ENCODE data around the gene VWDE.
"Not testable (repeated sequence)": the region's sequence is repeated elsewhere in the genome, so short reads cannot be mapped to it uniquely, and the experiment has no call there.

Gene VWDE

GRCh38 chr7:12402365-12402725, 1.3 kb downstream of the VWDE start:
- no peak for DNase-seq (ENCODE audit: low spot score)
- FAIRE-seq, result no peak

- FAIRE-seq (no peak), DNase-seq (ENCODE audit: low spot score) (no peak)
These were observed 1.9 kb downstream of the VWDE start for GRCh38 chr7:12401538-12402364.

DNA sequence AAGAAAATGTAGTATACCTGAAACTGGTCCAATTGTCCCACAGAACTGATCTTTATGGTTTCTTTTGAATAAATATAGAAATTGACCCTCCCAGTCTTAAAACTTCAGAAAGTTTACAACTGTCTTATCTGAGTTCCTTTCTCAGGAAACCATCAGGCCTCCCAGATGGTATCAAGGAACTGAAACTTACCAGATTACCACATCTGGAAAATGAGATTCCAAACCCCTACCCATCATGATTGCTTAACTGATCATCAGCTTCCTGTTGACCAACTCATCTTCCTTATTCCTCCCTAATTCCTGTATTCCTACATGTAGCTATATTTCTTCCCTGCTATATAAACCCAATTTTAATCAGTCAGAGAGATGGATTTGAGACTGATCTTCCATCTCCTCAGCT, 5.5 kb downstream of the VWDE start:
- no peak for FAIRE-seq
- DNase-seq (ENCODE audit: low spot score), result no peak

DNA sequence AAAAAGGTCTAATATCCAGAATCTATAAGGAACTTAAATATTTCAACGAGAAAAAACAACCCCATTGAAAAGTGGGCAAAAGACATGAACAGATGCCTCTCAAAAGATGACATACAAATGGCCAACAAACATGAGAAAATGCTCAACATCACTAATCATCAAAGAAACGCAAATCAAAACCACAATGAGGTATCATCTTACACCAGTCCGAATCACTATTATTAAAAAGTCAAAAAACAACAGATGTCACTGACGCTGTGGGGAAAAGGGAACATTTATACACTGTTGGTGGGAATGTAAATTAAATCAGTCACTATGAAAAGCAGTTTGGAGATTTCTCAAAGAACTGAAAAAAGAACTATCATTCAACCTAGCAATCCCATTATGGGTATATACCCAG, 6.0 kb downstream of the VWDE start:
- DNase-seq (ENCODE audit: low spot score), result no peak
- no peak for FAIRE-seq

DNA sequence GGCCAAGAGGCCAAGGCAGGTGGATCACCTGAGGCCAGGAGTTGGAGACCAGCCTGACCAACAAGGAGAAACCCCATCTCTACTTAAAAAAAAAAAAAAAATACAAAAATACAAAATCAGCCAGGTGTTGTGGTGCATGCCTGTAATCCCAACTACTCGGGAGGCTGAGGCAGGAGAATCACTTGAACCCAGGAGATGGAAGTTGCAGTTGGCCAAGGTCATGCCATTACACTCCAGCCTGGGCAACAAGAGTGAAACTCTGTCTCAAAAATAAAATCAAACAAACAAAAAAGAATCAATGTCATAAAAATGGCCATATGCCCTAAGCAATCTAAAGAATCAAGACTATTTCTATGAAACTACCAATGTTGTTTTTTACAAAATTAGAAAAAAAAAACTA, 7.0 kb downstream of the VWDE start:
- DNase-seq (ENCODE audit: low spot score); FAIRE-seq: not testable (repeated sequence)

DNA sequence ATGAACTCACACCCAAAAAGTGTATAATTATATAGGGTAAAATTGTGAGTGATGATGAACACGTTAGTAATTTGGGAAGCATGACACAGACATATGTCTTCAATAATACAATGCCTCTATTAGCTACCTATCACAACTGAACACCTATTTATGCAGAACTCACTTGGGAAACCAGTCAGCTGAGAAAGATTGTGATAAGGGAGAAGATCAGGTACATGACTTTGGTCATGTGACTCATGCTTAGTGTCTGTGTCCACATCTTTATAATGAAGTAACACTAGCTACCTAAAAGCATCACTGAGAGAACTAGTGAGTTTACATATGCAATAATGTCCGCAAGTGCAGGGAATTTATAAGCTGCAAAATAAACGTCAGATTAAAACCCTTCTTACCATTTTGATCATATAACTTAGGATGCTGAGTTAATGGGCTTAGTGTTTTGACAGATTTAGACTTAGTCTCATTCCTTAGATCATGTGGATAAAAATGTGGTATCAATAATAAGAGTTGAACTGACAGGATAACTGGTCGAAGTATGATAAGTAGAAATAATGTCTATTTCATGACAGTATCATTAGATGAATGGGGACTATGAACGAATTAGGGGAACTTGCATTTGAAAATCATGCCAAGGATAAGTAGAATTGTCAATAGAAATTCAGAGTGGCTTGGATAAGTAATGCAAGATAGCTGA, 11.6 kb downstream of the VWDE start:
- DNase-seq (ENCODE audit: low spot score) (no peak), FAIRE-seq (no peak)

GRCh38 chr7:12389089-12389700, 14.5 kb downstream of the VWDE start:
- FAIRE-seq, result peak; percentile 74
- peak; percentile 13 for DNase-seq (ENCODE audit: low spot score)

GRCh38 chr7:12386313-12386740, 17.3 kb downstream of the VWDE start:
- no peak for DNase-seq (ENCODE audit: low spot score)
- FAIRE-seq, result no peak

DNA sequence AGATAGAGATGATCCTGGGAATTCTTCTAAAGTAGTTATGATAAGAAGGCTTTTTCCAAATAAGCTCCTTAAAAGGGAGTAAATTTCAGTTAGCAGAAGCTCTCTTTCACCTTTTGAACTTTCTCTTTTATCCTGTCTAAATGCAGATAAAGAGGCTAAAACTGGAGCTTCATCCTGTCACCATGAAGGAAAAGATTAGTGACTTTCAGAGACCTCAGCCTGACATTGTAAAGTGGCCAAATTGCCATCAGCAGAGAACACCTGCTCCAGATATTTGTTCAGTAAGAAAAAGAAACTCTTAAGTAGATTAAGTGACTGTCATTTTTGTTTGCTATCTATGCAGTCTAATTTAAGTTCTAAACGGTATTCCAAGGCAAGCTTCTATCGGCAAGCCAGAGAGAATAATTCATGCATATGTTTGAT, 18.3 kb downstream of the VWDE start:
- no peak for FAIRE-seq
- DNase-seq (ENCODE audit: low spot score), result no peak

DNA sequence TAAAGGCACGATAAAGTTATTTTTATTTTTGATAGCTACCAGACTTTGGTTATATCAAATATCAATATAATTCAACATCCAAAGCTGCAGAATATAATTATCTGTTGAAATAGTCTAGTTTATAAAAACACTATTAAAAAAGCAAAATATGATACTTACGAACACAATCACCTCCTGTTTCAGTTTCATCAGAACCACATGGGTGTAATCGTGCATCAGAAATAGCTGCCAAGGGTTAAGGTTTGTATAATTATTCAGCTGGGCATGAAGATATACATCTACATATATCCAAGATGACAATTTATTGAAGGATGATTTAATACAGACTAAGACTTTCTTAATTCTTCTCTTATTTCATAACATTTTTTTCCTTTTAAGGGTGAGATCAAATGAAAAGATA, 20.3 kb downstream of the VWDE start:
- FAIRE-seq (no peak), DNase-seq (ENCODE audit: low spot score) (no peak)

DNA sequence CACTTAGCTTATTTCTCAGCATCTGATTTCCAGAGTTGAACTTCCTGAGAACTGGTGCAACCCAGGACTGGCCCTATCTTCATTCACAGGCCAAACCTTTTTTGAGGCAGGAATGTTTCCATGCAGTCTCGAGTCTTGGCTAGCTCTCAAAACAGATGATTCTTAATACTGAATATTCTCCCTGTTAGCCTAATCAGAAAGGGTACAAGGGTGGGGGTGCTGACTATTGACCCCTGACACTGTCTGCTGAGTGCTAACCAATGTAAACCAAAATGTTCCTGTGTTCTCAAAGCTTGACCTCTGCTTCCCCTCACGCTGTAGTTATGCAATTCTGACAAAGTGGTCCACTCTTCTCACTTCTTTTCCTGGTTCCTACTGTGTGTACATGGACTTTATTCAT, 25.3 kb downstream of the VWDE start:
- FAIRE-seq, result no peak

GRCh38 chr7:12377406-12377805, 26.3 kb downstream of the VWDE start:
- no peak for FAIRE-seq

More for the DNA sequence above, 25.3 kb downstream of the VWDE start:
- DNase-seq (ENCODE audit: low spot score), result no peak

DNA sequence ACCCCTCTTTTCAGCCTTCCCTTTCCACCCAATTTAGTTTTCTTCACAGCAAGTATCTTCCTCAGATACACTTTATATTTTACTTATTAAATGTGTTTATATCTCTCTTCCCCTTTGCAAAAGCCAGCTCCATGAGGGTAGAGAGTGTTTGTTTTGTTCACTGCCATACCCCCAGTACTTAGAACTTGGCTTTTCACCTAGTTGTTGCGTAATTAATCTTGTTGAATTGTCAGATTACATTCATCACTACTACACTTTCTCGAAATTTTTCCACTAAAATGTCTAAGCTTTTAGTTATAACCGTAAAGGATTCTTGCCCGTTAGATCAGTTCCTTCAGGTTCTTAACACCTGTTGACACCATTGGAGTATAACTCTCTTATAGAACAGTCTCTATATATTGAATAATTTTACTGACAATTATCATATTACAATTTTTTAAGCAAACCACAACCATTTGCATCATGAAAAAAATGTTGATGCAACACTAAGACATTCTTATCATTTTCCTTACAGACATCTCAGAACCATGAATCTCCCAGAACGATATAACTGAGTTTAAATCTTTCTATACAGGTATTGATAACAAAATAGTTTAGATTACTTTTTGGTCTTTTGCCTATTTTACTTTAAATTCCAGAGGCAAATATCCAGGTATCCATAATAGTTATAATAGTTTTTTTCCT, 29.9 kb downstream of the VWDE start:
- DNase-seq (ENCODE audit: low spot score), result no peak
- no peak for FAIRE-seq

More at GRCh38 chr7:12377406-12377805, 26.3 kb downstream of the VWDE start:
- DNase-seq (ENCODE audit: low spot score), result no peak

- FAIRE-seq (no peak), DNase-seq (ENCODE audit: low spot score) (no peak)
These were observed 33.4 kb downstream of the VWDE start for GRCh38 chr7:12370249-12370648.

DNA sequence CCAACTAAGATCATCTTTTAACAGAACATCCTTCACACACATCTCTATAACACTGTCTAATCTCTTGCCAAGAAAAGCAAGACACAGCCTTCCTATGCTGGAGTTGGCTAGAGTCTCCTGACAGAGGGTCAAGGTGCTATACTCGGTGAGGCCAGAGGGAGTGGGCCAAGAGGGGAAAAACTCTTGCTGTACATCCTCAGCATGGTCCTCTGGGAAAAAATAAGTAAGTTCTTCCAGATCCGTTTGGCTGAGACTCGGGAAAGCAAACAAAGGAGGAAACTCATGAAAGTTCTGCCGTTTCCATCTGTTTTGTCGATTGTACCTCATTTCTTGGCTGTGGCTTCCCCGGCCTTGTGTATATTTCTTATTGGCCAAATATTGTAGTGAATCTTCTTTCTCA, 33.9 kb downstream of the VWDE start:
- no peak for DNase-seq (ENCODE audit: low spot score)

GRCh38 chr7:12369072-12369471, 34.6 kb downstream of the VWDE start:
- FAIRE-seq, result no peak
- no peak for DNase-seq (ENCODE audit: low spot score)

More for the DNA sequence above, 33.9 kb downstream of the VWDE start:
- FAIRE-seq, result no peak

GRCh38 chr7:12360948-12361347, 42.7 kb downstream of the VWDE start:
- DNase-seq (ENCODE audit: low spot score) (no peak), FAIRE-seq (no peak)

DNA sequence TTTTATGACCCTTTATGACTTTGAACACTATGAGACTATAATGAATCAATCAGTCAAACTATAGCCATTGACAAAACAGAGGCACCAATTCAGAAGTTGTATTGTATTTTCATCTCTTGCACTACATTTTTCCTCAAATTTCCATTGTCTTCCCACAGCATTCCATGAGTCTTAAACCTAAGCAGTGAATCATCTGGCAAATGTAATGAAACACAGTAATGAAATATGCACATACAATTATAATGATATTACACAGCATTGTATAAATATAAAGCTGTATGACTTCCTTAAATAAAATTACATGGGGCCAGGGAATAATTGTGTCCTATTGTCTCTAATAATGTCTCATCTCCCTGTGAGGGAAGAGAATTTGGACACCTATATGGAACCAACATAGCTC, 45.0 kb downstream of the VWDE start:
- FAIRE-seq (no peak), DNase-seq (ENCODE audit: low spot score) (no peak)

GRCh38 chr7:12357508-12357907, 46.2 kb downstream of the VWDE start:
- FAIRE-seq (no peak), DNase-seq (ENCODE audit: low spot score) (no peak)

DNA sequence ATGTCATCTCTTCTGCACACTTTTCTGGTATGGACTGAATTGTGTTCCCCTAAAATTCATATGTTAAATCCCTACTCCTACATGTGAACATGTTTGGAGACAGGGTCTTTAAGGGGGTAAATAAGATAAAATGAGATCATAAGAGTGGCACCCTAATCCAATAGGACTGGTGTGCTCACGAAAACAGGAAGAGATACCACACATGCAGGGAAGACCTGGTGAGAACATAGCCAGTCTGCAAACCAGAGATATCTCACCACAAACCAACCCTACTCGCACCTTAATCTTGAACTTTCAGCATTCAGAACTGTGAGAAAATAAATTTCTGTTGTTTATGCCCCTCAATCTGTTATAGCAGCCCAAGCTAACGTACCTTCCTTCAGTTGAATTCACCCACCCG, 51.8 kb downstream of the VWDE start:
- FAIRE-seq, result no peak
- no peak for DNase-seq (ENCODE audit: low spot score)

DNA sequence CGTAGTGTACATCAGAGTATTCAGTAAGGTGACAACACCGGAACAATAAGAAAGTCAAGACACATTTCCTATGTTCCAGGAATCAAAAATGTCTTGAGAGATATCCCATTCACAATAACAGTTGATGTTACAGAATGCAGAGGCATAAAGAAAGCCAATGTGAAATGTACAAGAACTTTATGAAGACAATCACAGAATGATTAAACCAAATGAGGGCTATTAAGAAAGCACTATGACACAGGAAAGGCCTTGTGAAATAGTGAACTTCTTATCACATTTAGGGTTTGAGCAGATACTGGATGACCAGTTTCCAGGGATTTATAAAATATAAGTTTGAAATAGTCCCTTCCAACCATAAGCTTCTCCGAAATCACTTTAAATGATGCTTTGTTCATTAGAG, 52.7 kb downstream of the VWDE start:
- FAIRE-seq, result no peak
- no peak for DNase-seq (ENCODE audit: low spot score)

- FAIRE-seq, result no peak
- no peak for DNase-seq (ENCODE audit: low spot score)
These were observed 66.6 kb downstream of the VWDE start for GRCh38 chr7:12337095-12337494.

Measured in RCC 7860 (cell line).